Erythroblast (primary cell): ENCODE data around the gene MYL12A.

Experiments used
- GATA1 ChIP-seq: IDR thresholded peaks from 2 replicates; pipeline ENCODE4 v1.6.1; 2011; ENCODE audit warnings: low read depth, mild to moderate bottlenecking, control low read depth, low read length, moderate library complexity
- POLR2A ChIP-seq: IDR thresholded peaks from 2 replicates; pipeline ENCODE4 v1.6.1; 2011; ENCODE audit warnings: mild to moderate bottlenecking, low read length

DNA sequence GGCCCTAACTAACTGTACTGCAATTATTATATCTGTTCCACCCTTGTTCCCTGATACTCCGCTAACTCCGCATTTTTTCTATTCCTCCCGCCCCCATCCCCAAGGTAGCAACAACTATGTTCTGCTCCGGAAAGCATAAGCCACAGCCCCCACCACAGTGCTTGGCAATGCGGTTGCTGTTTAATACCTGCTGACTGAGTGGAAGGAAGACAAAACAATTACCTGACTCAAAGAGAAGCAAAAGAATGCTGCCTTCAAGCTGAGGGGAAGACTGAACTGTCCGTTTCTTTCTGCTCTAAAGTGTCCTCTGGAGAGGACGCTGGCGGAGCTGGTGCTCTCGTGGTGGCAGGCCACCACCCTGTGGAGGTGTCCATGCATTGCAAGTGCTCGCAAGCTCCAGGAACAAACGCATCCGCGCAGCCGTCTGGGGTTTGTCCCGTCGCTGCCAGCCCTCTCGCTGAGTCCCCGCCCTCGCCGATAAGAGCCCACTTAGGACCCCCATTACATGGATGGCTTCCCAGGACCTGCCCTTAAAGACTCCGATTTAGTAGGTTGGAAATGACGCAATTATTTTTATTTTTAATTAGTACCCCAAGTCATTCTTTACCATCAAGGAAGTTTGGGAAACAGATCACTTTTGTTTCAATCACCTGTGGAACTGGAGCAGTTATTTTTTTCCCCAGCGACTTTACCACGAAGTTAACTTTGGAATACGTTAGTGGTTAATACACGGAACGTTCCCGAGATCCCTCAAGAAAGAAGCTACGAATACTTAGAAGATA is 1.6 kb upstream of the MYL12A start:
- TF ChIP-seq POLR2A (no peak), GATA1 (no peak)
